ENCODE measurements around the gene HNRNPUL1. TPM values are rescaled to one million over a fixed set of nuclear protein-coding genes. Genes with fewer than 3 reads are reported as not detected.

Gene HNRNPUL1
- total RNA-seq (100 to 1,000 TPM; 134 to 152 (median 141) TPM), polyA plus RNA-seq (89.4 TPM)
- long read RNA-seq, donor 1, transcript HNRNPUL1-207 (15 exons, 2,794 nt): minor isoform, 7 of 180 reads
- long read RNA-seq, donor 1, transcript HNRNPUL1-204 (15 exons, 3,555 nt): major isoform, 59 of 180 reads
- long read RNA-seq, donor 1, transcript HNRNPUL1-208 (15 exons, 3,043 nt): minor isoform, 7 of 180 reads
- long read RNA-seq, donor 1, partial matches to known transcripts: 86 of 180 reads
- long read RNA-seq, donor 1, other reads (novel, unspliced or antisense): 16 of 180 reads
- long read RNA-seq, donor 2, transcript HNRNPUL1-204 (15 exons, 3,555 nt): major isoform, 55 of 99 reads
- long read RNA-seq, donor 2, transcript HNRNPUL1-208 (15 exons, 3,043 nt): minor isoform, 6 of 99 reads
- long read RNA-seq, donor 2, partial matches to known transcripts: 20 of 99 reads
- long read RNA-seq, donor 2, other reads (novel, unspliced or antisense): 13 of 99 reads
- long read RNA-seq, donor 3, partial matches to known transcripts: 29 of 41 reads
- long read RNA-seq, donor 3, other reads (novel, unspliced or antisense): 5 of 41 reads
- long read RNA-seq, donor 4, transcript HNRNPUL1-204 (15 exons, 3,555 nt): major isoform, 57 of 111 reads
- long read RNA-seq, donor 4, transcript HNRNPUL1-208 (15 exons, 3,043 nt): minor isoform, 7 of 111 reads
- long read RNA-seq, donor 4, partial matches to known transcripts: 34 of 111 reads
- long read RNA-seq, donor 4, other reads (novel, unspliced or antisense): 11 of 111 reads

GRCh38 chr19:41263850-41264580 lies at the start of gene HNRNPUL1:
Gene HNRNPUL1, plus strand, starts transcription at chr19:41264372. Its CDS starts 132 bp downstream, at chr19:41264504.
- WGBS: under 1% methylated on average over 55 of the region's 55 CpGs
- intact Hi-C loops (cut with DNase I): loop anchor here in 3 of 4 donors (2.0 to 5.0 kb wide), 4 partner anchors 43 to 59 kb away; partner anchors contain the start of gene AXL (in 1 of the 3)

GRCh38 chr19:41217741-41218140 lies 46.4 kb upstream of the HNRNPUL1 start:
- 70% methylated on average over 7 of the region's 7 CpGs for WGBS
- no peak for ATAC-seq
- no peak for DNase-seq
- Histone ChIP-seq H3K27me3 (ENCODE audit: control insufficient read depth, insufficient read depth) (no peaks in the 10 kb centered on the region), H3K4me1 (ENCODE audit: control insufficient read depth, insufficient read depth, low read length) (peaks cover 2% of the 10 kb centered on the region), H3K9me3 (ENCODE audit: control insufficient read depth, low read length) (no peaks in the 10 kb centered on the region), H3K27ac (ENCODE audit: low read length) (peak overlapping the region; percentile 68), H3K4me3 (ENCODE audit: low read length) (no peak overlapping the region)
- intact Hi-C loops (cut with DNase I): loop anchor here in 1 of 4 donors (2.0 kb wide), 1 partner anchor 45 kb away; no protein-coding TSS in a partner anchor

More at GRCh38 chr19:41263850-41264580, at the start of gene HNRNPUL1:
- Histone ChIP-seq H3K4me1 (ENCODE audit: control insufficient read depth, insufficient read depth, low read length) (peaks cover 6% of the 10 kb centered on the region), H3K9me3 (ENCODE audit: control insufficient read depth, low read length) (no peaks in the 10 kb centered on the region), H3K4me3 (ENCODE audit: low read length) (peak within 1 kb of the TSS; percentile 75), H3K27ac (ENCODE audit: low read length) (peak within 1 kb of the TSS; percentile 100), H3K27me3 (ENCODE audit: control insufficient read depth, insufficient read depth) (no peaks in the 10 kb centered on the region)
- ATAC-seq (peak; percentile 91), DNase-seq (peak; percentile 98 to 99 (median 99))

- Histone ChIP-seq H3K9me3 (ENCODE audit: control insufficient read depth, low read length) (no peaks in the 10 kb centered on the region), H3K27me3 (ENCODE audit: control insufficient read depth, insufficient read depth) (no peaks in the 10 kb centered on the region), H3K4me1 (ENCODE audit: control insufficient read depth, insufficient read depth, low read length) (peaks cover 2% of the 10 kb centered on the region), H3K27ac (ENCODE audit: low read length) (peak overlapping the region; percentile 68), H3K4me3 (ENCODE audit: low read length) (peak overlapping the region; percentile 60)
- 66% methylated on average over 7 of the region's 7 CpGs for WGBS
- intact Hi-C loops (cut with DNase I): loop anchor here in 1 of 4 donors (2.0 kb wide), 1 partner anchor 45 kb away; no protein-coding TSS in a partner anchor
- DNase-seq: no peak
- ATAC-seq: no peak
Observed at GRCh38 chr19:41218249-41218614, 45.9 kb upstream of the HNRNPUL1 start.

GRCh38 chr19:41218615-41219507 lies 45.3 kb upstream of the HNRNPUL1 start, which contains the start of gene AXL:
Gene AXL, plus strand, starts transcription at chr19:41219223. Its CDS starts 170 bp downstream, at chr19:41219393.
- DNase-seq (peak; percentile 85 to 96 (median 95)), ATAC-seq (peak; percentile 81 to 88)
- Histone ChIP-seq H3K9me3 (ENCODE audit: control insufficient read depth, low read length) (no peaks in the 10 kb centered on the region), H3K27me3 (ENCODE audit: control insufficient read depth, insufficient read depth) (no peaks in the 10 kb centered on the region), H3K27ac (ENCODE audit: low read length) (peak within 1 kb of the TSS; percentile 68), H3K4me3 (ENCODE audit: low read length) (peak within 1 kb of the TSS; percentile 60), H3K4me1 (ENCODE audit: control insufficient read depth, insufficient read depth, low read length) (peaks cover 2% of the 10 kb centered on the region)
- 2% methylated on average over 32 of the region's 32 CpGs for WGBS
- intact Hi-C loops (cut with DNase I): loop anchor here in 1 of 4 donors (2.0 kb wide), 1 partner anchor 44 kb away; no protein-coding TSS in a partner anchor

GRCh38 chr19:41219924-41220567 lies 44.1 kb upstream of the HNRNPUL1 start:
- WGBS: 22% methylated on average over 16 of the region's 16 CpGs
- intact Hi-C loops (cut with DNase I): loop anchor here in 2 of 4 donors (2.0 to 5.0 kb wide), 2 partner anchors 37 to 43 kb away; no protein-coding TSS in a partner anchor
- DNase-seq: peak; percentile 80 to 84 (median 82)

GRCh38 chr19:41220811-41221210 lies 43.4 kb upstream of the HNRNPUL1 start:
- intact Hi-C loops (cut with DNase I): loop anchor here in 1 of 4 donors (5.0 kb wide), 1 partner anchor 36 kb away; no protein-coding TSS in a partner anchor
- no peak for ATAC-seq
- peak overlapping the region; percentile 68 for H3K27ac ChIP-seq (ENCODE audit: low read length)
- H3K4me1 ChIP-seq (ENCODE audit: control insufficient read depth, insufficient read depth, low read length): peaks cover 2% of the 10 kb centered on the region
- peak overlapping the region; percentile 60 for H3K4me3 ChIP-seq (ENCODE audit: low read length)
- H3K27me3 ChIP-seq (ENCODE audit: control insufficient read depth, insufficient read depth): no peaks in the 10 kb centered on the region
- H3K9me3 ChIP-seq (ENCODE audit: control insufficient read depth, low read length): no peaks in the 10 kb centered on the region
- 60% methylated on average over 9 of the region's 9 CpGs for WGBS
- no peak for DNase-seq

More at GRCh38 chr19:41219924-41220567, 44.1 kb upstream of the HNRNPUL1 start:
- ATAC-seq: peak; percentile 4 to 41
- Histone ChIP-seq H3K4me3 (ENCODE audit: low read length) (peak overlapping the region; percentile 60), H3K27me3 (ENCODE audit: control insufficient read depth, insufficient read depth) (no peaks in the 10 kb centered on the region), H3K9me3 (ENCODE audit: control insufficient read depth, low read length) (no peaks in the 10 kb centered on the region), H3K4me1 (ENCODE audit: control insufficient read depth, insufficient read depth, low read length) (peaks cover 2% of the 10 kb centered on the region), H3K27ac (ENCODE audit: low read length) (peak overlapping the region; percentile 68)

GRCh38 chr19:41221514-41222205 lies 42.5 kb upstream of the HNRNPUL1 start:
- peaks cover 5% of the 10 kb centered on the region for H3K4me1 ChIP-seq (ENCODE audit: control insufficient read depth, insufficient read depth, low read length)
- no peaks in the 10 kb centered on the region for H3K27me3 ChIP-seq (ENCODE audit: control insufficient read depth, insufficient read depth)
- intact Hi-C loops (cut with DNase I): loop anchor here in 1 of 4 donors (5.0 kb wide), 1 partner anchor 36 kb away; no protein-coding TSS in a partner anchor
- ATAC-seq (no peak), DNase-seq (peak in 1 of 3 donors; percentile 47)
- WGBS: 85% methylated on average over 20 of the region's 20 CpGs
- H3K27ac ChIP-seq (ENCODE audit: low read length): no peak overlapping the region
- H3K4me3 ChIP-seq (ENCODE audit: low read length): no peak overlapping the region
- no peaks in the 10 kb centered on the region for H3K9me3 ChIP-seq (ENCODE audit: control insufficient read depth, low read length)

GRCh38 chr19:41222240-41222639 lies 41.9 kb upstream of the HNRNPUL1 start:
- Histone ChIP-seq H3K9me3 (ENCODE audit: control insufficient read depth, low read length) (no peaks in the 10 kb centered on the region), H3K4me3 (ENCODE audit: low read length) (no peak overlapping the region), H3K4me1 (ENCODE audit: control insufficient read depth, insufficient read depth, low read length) (peaks cover 5% of the 10 kb centered on the region), H3K27ac (ENCODE audit: low read length) (no peak overlapping the region), H3K27me3 (ENCODE audit: control insufficient read depth, insufficient read depth) (no peaks in the 10 kb centered on the region)
- WGBS: 71% methylated on average over 10 of the region's 10 CpGs
- ATAC-seq: no peak
- DNase-seq: peak in 1 of 3 donors; percentile 36
- intact Hi-C loops (cut with DNase I): loop anchor here in 1 of 4 donors (5.0 kb wide), 1 partner anchor 35 kb away; no protein-coding TSS in a partner anchor
